Neural cell (in vitro differentiated cells): ENCODE measurements around the gene CHD8. TPM values are rescaled to one million over a fixed set of nuclear protein-coding genes. Genes with fewer than 3 reads are reported as not detected.

ENCODE experiments used
- H2AFZ ChIP-seq: fragments of 200-600, 300-800 bp; sonication (generic), shearing (Covaris generic); 2 replicates; pipeline ENCODE4 v1.6.0; 2014; ENCODE audit warnings: low read depth, mild to moderate bottlenecking, antibody characterized with exemption, low read length, moderate library complexity
- H3F3A ChIP-seq: fragments of 200-600 bp; shearing (Covaris generic); 2 replicates; pipeline ENCODE4 v1.6.1; 2016; ENCODE audit warnings: mild to moderate bottlenecking, moderate library complexity, mixed read lengths, antibody characterized with exemption, low read length; ENCODE audit not compliant: insufficient read depth, poor library complexity, severe bottlenecking
- H3K27ac ChIP-seq: fragments of 200-600, 300-800 bp; sonication (generic), shearing (Covaris generic); 2 replicates; pipeline ENCODE4 v1.5.1; 2014; ENCODE audit warnings: mild to moderate bottlenecking, low read length, moderate library complexity
- H3K27me3 ChIP-seq: fragments of 300-800, 200-600 bp; sonication (generic), shearing (Covaris generic); 2 replicates; pipeline ENCODE4 v1.6.0; 2014; ENCODE audit warnings: mild to moderate bottlenecking, low read depth, low read length, moderate library complexity; ENCODE audit not compliant: insufficient read depth
- H3K36me3 ChIP-seq: fragments of 300-800, 200-600 bp; sonication (generic), shearing (Covaris generic); 2 replicates; pipeline ENCODE4 v1.5.1; 2014; ENCODE audit warnings: mild to moderate bottlenecking, antibody characterized with exemption, low read length, moderate library complexity; ENCODE audit not compliant: insufficient read depth
- H3K4me2 ChIP-seq: fragments of 300-800, 200-600 bp; sonication (generic), shearing (Covaris generic); 2 replicates; pipeline ENCODE4 v1.6.0; 2014; ENCODE audit warnings: mild to moderate bottlenecking, low read length
- H3K4me3 ChIP-seq: fragments of 300-800, 200-600 bp; sonication (generic), shearing (Covaris generic); 2 replicates; pipeline ENCODE4 v1.5.1; 2014; ENCODE audit warnings: mild to moderate bottlenecking, low read length, moderate library complexity
- H3K79me2 ChIP-seq: fragments of 200-600 bp; shearing (Covaris generic); replicated peaks from 2 replicates; pipeline ENCODE4 v1.6.0; 2014; ENCODE audit warnings: mild to moderate bottlenecking, low read length, moderate library complexity; ENCODE audit not compliant: insufficient read depth
- H3K9ac ChIP-seq: fragments of 300-800, 200-600 bp; sonication (generic), shearing (Covaris generic); 2 replicates; pipeline ENCODE4 v1.6.1; 2016; ENCODE audit warnings: mild to moderate bottlenecking, low read length, mixed read lengths
- H3K9me2 ChIP-seq: fragments of 200-600 bp; shearing (Covaris generic); 2 replicates; pipeline ENCODE4 v1.6.1; 2016; ENCODE audit warnings: mild to moderate bottlenecking, low read length, mixed read lengths; ENCODE audit not compliant: insufficient read depth
- H3K9me3 ChIP-seq: fragments of 200-600, 300-800 bp; sonication (generic), shearing (Covaris generic); 2 replicates; pipeline ENCODE4 v1.6.1; 2016; ENCODE audit warnings: mild to moderate bottlenecking, mixed run types, low read length, moderate library complexity, mixed read lengths
- H4K20me1 ChIP-seq: fragments of 200-600 bp; shearing (Covaris generic); 2 replicates; pipeline ENCODE4 v1.6.1; 2016; ENCODE audit warnings: mild to moderate bottlenecking, mixed run types; ENCODE audit not compliant: insufficient read depth
- CTCF ChIP-seq: fragments of 450-650 bp; IDR thresholded peaks from 2 replicates; pipeline ENCODE4 v1.5.1; 2014; ENCODE audit warnings: antibody characterized with exemption, mild to moderate bottlenecking, moderate library complexity; ENCODE audit not compliant: poor library complexity, severe bottlenecking
- EP300 ChIP-seq: fragments of 450-650 bp; conservative IDR thresholded peaks from 2 replicates; pipeline ENCODE4 v1.6.1; 2014; ENCODE audit warnings: antibody characterized with exemption, mild to moderate bottlenecking, moderate library complexity; ENCODE audit not compliant: poor library complexity, severe bottlenecking
- EZH2 ChIP-seq: fragments of 200-600, 300-800 bp; shearing (Covaris generic), sonication (generic); IDR thresholded peaks from 2 replicates; pipeline ENCODE4 v1.6.1; 2014; ENCODE audit warnings: antibody characterized with exemption, low read length, borderline replicate concordance, mild to moderate bottlenecking; ENCODE audit not compliant: insufficient read depth, poor library complexity, severe bottlenecking
- MXI1 ChIP-seq: fragments of 450-650 bp; conservative IDR thresholded peaks from 2 replicates; pipeline ENCODE4 v1.6.1; 2014; ENCODE audit warnings: antibody characterized with exemption, mild to moderate bottlenecking; ENCODE audit not compliant: poor library complexity, severe bottlenecking
- POLR2AphosphoS5 ChIP-seq: IDR thresholded peaks from 2 replicates; pipeline ENCODE4 v1.6.1; 2012
- RAD21 ChIP-seq: fragments of 450-650 bp; conservative IDR thresholded peaks from 2 replicates; pipeline ENCODE4 v1.6.1; 2014; ENCODE audit warnings: antibody characterized with exemption, mild to moderate bottlenecking, moderate library complexity
- REST ChIP-seq: IDR thresholded peaks from 2 replicates; pipeline ENCODE4 v1.6.1; 2012; ENCODE audit warnings: borderline replicate concordance
- SMC3 ChIP-seq: fragments of 450-650 bp; conservative IDR thresholded peaks from 2 replicates; pipeline ENCODE4 v1.6.1; 2014; ENCODE audit warnings: antibody characterized with exemption, mild to moderate bottlenecking, moderate library complexity; ENCODE audit not compliant: poor library complexity
- TAF1 ChIP-seq: IDR thresholded peaks from 2 replicates; pipeline ENCODE4 v1.6.1; 2012; ENCODE audit warnings: low read depth
- polyA minus RNA-seq: library from RNA; depleted of rRNA, polyadenylated mRNA; stranded (reverse); fragments of >200 nt; gene quantifications from 2 replicates; pipeline ENCODE4 v1.2.3, GENCODE V29; 2014
- polyA plus RNA-seq: library from polyadenylated mRNA; depleted of rRNA; stranded (reverse); fragments of >200 nt; gene quantifications from 2 replicates; pipeline ENCODE4 v1.2.3, GENCODE V29; 2014

Gene CHD8
- polyA plus RNA-seq: 44.1 and 52.3 TPM in 2 replicates
- polyA minus RNA-seq: 140 and 165 TPM in 2 replicates

DNA sequence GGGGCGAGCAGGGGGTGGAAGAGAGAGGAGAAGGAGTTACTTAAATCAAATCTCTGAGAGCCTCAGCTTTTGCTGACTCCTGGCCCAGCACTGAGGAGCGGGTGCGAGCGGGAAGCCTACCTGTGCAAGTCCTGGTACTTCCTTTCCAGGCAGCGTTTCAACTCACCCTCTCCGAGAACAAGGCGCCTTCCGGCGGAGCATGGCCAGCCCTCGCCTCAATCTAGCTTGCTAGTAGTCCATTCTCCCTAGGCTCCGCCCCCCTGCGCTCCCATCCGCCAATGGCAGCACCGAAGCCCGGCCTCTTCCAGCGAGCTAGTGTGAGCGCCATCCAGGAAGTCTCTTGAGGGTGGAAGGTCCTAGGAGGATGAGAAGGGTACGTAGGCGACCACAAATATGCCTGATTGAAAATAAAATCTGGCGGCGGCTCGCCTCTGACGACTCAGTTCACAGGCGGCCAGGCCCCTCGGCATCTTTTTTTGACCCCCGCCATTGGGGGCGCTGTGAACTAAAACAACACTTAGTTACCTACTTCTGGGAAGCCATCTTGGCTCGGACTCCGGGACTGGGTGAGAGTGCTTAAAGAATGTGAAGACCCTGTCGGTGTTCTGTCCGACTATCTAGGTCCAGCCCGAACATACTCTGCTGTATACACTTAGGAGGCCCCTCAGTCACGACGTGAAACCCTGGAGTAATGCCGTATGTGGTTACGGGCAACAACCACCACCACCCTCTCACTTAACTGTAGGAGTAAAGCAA lies at the start of gene CHD8:
TSS of gene CHD8 (minus strand) at position 212 of the 756 bp plus-strand sequence. CDS start 24,480 bp downstream, outside the sequence.
- peak within 1 kb of the TSS; percentile 93 for H2AFZ ChIP-seq
- H3K27me3 ChIP-seq: no peaks in the 10 kb centered on the region
- no peaks in the 10 kb centered on the region for H4K20me1 ChIP-seq
- peak within 1 kb of the TSS; percentile 79 for H3K4me2 ChIP-seq
- peak within 1 kb of the TSS; percentile 87 for H3K27ac ChIP-seq
- H3K9me2 ChIP-seq: no peaks in the 10 kb centered on the region
- peaks cover 36% of the 10 kb centered on the region for H3K79me2 ChIP-seq
- no peaks in the 10 kb centered on the region for H3F3A ChIP-seq
- H3K36me3 ChIP-seq: no peaks in the 10 kb centered on the region
- H3K9me3 ChIP-seq: no peaks in the 10 kb centered on the region
- no peak for TF ChIP-seq EZH2
- peak; percentile 84 for TF ChIP-seq TAF1
- no peak for TF ChIP-seq REST
- TF ChIP-seq CTCF: peak; percentile 93
- TF ChIP-seq EP300: no peak
- TF ChIP-seq RAD21: peak; percentile 33
- TF ChIP-seq POLR2AphosphoS5: peak; percentile 88
- TF ChIP-seq MXI1: peak; percentile 94
- TF ChIP-seq SMC3: peak; percentile 33
- peak within 1 kb of the TSS; percentile 80 for H3K9ac ChIP-seq
- peak within 1 kb of the TSS; percentile 88 for H3K4me3 ChIP-seq

GRCh38 chr14:21505012-21505553 lies 49.2 kb upstream of the CHD8 start:
- no peak for TF ChIP-seq POLR2AphosphoS5
- TF ChIP-seq EZH2: no peak
- no peak for TF ChIP-seq TAF1
- no peak for TF ChIP-seq MXI1
- no peak for TF ChIP-seq EP300
- TF ChIP-seq REST: no peak
- no peak for TF ChIP-seq CTCF
- TF ChIP-seq SMC3: no peak
- no peak for TF ChIP-seq RAD21
- H3K9me3 ChIP-seq: no peaks in the 10 kb centered on the region
- H2AFZ ChIP-seq: no peak overlapping the region
- H3K9me2 ChIP-seq: no peaks in the 10 kb centered on the region
- no peak overlapping the region for H3K4me2 ChIP-seq
- H3K4me3 ChIP-seq: no peak overlapping the region
- peaks cover 34% of the 10 kb centered on the region for H3K79me2 ChIP-seq
- H3K27me3 ChIP-seq: no peaks in the 10 kb centered on the region
- no peak overlapping the region for H3K9ac ChIP-seq
- H3F3A ChIP-seq: no peaks in the 10 kb centered on the region
- peaks cover 4% of the 10 kb centered on the region for H3K36me3 ChIP-seq
- H4K20me1 ChIP-seq: no peaks in the 10 kb centered on the region
- no peak overlapping the region for H3K27ac ChIP-seq
